Activated naive CD4-positive, alpha-beta T cell treated with anti-CD3 and anti-CD28 coated beads, Interleukin-2, amount 10 ng/mL, durations not matched to agents 7 days and 5 days (primary cell): Measurements from ENCODE around the gene MUC5AC.
"Not testable (repeated sequence)": the region's sequence is repeated elsewhere in the genome, so short reads cannot be mapped to it uniquely, and the experiment has no call there.

Experiments
- CTCF ChIA-PET: fragments of 350-600 bp; sonication (Branson Sonifier 250); formaldehyde crosslinking; loops from one replicate; lab custom pipeline; 2021; ENCODE audit warnings: antibody characterized with exemption; lab: Charles Lee
- DNase-seq: peaks from one replicate; pipeline ENCODE4 v3.0.0-alpha.2; 2020
- H3K27ac Mint-ChIP-seq: one replicate; pipeline ENCODE4 v1.8.0; 2021; ENCODE audit warnings: mild to moderate bottlenecking, moderate library complexity, mixed read lengths
- H3K27me3 Mint-ChIP-seq: one replicate; pipeline ENCODE4 v1.8.0; 2021; ENCODE audit warnings: mild to moderate bottlenecking, mixed read lengths
- H3K36me3 Mint-ChIP-seq: one replicate; pipeline ENCODE4 v1.8.0; 2021; ENCODE audit warnings: mixed read lengths
- H3K4me1 Mint-ChIP-seq: one replicate; pipeline ENCODE4 v1.8.0; 2021; ENCODE audit warnings: mixed read lengths
- H3K4me3 Mint-ChIP-seq: one replicate; pipeline ENCODE4 v1.8.0; 2021; ENCODE audit warnings: mild to moderate bottlenecking, moderate library complexity, mixed read lengths
- H3K9me3 Mint-ChIP-seq: one replicate; pipeline ENCODE4 v1.8.0; 2021; ENCODE audit warnings: mixed read lengths

Gene MUC5AC, protein sequence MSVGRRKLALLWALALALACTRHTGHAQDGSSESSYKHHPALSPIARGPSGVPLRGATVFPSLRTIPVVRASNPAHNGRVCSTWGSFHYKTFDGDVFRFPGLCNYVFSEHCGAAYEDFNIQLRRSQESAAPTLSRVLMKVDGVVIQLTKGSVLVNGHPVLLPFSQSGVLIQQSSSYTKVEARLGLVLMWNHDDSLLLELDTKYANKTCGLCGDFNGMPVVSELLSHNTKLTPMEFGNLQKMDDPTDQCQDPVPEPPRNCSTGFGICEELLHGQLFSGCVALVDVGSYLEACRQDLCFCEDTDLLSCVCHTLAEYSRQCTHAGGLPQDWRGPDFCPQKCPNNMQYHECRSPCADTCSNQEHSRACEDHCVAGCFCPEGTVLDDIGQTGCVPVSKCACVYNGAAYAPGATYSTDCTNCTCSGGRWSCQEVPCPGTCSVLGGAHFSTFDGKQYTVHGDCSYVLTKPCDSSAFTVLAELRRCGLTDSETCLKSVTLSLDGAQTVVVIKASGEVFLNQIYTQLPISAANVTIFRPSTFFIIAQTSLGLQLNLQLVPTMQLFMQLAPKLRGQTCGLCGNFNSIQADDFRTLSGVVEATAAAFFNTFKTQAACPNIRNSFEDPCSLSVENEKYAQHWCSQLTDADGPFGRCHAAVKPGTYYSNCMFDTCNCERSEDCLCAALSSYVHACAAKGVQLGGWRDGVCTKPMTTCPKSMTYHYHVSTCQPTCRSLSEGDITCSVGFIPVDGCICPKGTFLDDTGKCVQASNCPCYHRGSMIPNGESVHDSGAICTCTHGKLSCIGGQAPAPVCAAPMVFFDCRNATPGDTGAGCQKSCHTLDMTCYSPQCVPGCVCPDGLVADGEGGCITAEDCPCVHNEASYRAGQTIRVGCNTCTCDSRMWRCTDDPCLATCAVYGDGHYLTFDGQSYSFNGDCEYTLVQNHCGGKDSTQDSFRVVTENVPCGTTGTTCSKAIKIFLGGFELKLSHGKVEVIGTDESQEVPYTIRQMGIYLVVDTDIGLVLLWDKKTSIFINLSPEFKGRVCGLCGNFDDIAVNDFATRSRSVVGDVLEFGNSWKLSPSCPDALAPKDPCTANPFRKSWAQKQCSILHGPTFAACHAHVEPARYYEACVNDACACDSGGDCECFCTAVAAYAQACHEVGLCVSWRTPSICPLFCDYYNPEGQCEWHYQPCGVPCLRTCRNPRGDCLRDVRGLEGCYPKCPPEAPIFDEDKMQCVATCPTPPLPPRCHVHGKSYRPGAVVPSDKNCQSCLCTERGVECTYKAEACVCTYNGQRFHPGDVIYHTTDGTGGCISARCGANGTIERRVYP (N-terminal part only)

GRCh38 chr11:1157645-1158591, at the start of gene MUC5AC:
Gene MUC5AC, plus strand, starts transcription at chr11:1157953. Its CDS starts 47 bp downstream, at chr11:1158000.
- Mint-ChIP-seq H3K27me3 (peaks cover 3% of the 10 kb centered on the region), H3K27ac (no peak within 1 kb of the TSS), H3K4me3 (no peak within 1 kb of the TSS), H3K4me1 (no peaks in the 10 kb centered on the region), H3K9me3 (peaks cover 2% of the 10 kb centered on the region), H3K36me3 (no peaks in the 10 kb centered on the region)
- CTCF ChIA-PET, result no interaction called here
- DNase-seq, result no peak

GRCh38 chr11:1108246-1108900, 49.4 kb upstream of the MUC5AC start:
- H3K27ac Mint-ChIP-seq, result no peak overlapping the region
- CTCF ChIA-PET, result no interaction called here

DNA sequence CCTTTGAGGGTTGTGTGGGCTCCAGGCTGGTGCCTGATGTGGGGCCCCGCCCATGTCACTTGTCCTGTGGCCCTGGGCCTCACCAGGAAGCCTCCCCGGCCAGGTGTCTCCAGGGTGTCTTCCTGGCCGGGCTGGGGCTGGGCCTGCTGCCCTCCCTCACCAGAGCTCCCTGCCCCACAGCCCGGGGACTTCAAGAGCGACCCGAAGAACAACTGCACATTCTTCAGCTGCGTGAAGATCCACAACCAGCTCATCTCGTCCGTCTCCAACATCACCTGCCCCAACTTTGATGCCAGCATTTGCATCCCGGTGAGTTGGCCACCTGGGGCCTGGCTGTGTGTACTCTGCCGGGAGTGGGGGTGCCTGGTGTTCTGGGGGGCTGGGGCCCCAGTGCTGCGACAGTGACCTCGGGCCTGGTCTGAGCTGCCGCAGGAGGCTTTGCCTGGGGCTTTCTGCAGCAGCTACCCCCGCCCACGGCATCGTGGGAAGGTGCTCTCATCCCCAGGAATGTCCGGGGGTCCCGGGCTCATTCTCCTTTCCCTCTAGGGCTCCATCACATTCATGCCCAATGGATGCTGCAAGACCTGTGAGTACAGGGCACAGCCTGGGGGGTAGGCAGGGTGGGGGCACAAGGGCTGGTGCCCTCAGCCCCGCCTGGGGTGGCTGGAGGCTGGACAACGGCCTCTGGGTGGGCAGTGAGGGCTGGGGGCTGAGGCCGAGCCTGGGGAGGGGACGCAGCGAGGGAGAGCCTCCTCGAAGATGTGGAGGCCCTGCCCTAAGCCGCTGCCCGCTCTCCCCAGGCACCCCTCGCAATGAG, 48.4 kb upstream of the MUC5AC start:
- CTCF ChIA-PET, result no interaction called here
- no peak for DNase-seq
- Mint-ChIP-seq H3K9me3 (peaks cover 4% of the 10 kb centered on the region), H3K36me3 (no peaks in the 10 kb centered on the region), H3K4me3 (no peak overlapping the region), H3K27me3 (no peaks in the 10 kb centered on the region), H3K4me1 (no peaks in the 10 kb centered on the region), H3K27ac (no peak overlapping the region)

More at GRCh38 chr11:1108246-1108900, 49.4 kb upstream of the MUC5AC start:
- no peak for DNase-seq
- Mint-ChIP-seq H3K4me3 (no peak overlapping the region), H3K4me1 (no peaks in the 10 kb centered on the region), H3K9me3 (peaks cover 4% of the 10 kb centered on the region), H3K36me3 (no peaks in the 10 kb centered on the region), H3K27me3 (no peaks in the 10 kb centered on the region)

GRCh38 chr11:1109918-1110705, 47.6 kb upstream of the MUC5AC start:
- no peak overlapping the region for H3K27ac Mint-ChIP-seq
- H3K36me3 Mint-ChIP-seq, result no peaks in the 10 kb centered on the region
- H3K27me3 Mint-ChIP-seq, result no peaks in the 10 kb centered on the region
- H3K9me3 Mint-ChIP-seq, result peaks cover 4% of the 10 kb centered on the region
- no peaks in the 10 kb centered on the region for H3K4me1 Mint-ChIP-seq
- no peak overlapping the region for H3K4me3 Mint-ChIP-seq
- CTCF ChIA-PET, result no interaction called here
- no peak for DNase-seq

DNA sequence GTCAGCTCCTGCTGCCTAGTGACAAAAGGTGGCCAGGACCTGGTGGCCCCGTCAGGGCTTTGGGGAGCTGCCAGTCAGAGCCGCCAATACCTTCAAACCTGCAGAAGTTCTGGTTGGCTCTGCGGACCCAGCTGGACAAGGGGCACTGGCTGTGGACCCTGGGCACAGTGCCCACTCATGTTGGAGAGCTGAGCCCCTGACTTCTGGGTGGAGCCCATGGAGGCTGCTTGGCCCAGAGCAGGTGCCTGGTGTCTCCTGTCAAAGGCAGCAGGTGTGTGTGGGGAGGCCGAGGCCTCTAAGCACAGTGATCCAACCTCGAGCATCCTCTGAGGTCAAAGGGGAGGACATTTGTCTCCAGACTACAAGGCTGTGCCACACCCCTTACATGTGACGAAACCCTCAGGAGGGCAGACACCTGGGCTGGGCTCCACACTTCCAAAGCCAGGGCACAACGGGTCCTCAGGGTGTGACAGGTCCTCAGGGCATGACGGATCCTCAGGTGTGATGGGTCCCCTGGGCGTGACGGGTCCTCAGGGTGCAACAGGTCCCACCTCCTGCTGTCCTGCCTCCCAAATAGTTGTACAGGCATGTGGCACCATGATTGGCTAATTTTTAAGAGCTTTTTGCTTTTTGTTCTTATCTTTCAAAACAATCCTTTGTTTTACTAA, 46.1 kb upstream of the MUC5AC start:
- no peaks in the 10 kb centered on the region for H3K27me3 Mint-ChIP-seq
- H3K4me1 Mint-ChIP-seq, result no peaks in the 10 kb centered on the region
- H3K9me3 Mint-ChIP-seq, result peaks cover 4% of the 10 kb centered on the region
- no peak overlapping the region for H3K4me3 Mint-ChIP-seq
- H3K27ac Mint-ChIP-seq, result no peak overlapping the region
- no peak for DNase-seq
- H3K36me3 Mint-ChIP-seq, result no peaks in the 10 kb centered on the region
- CTCF ChIA-PET, result no interaction called here

GRCh38 chr11:1112351-1113191, 45.2 kb upstream of the MUC5AC start:
- H3K4me1 Mint-ChIP-seq, result no peaks in the 10 kb centered on the region
- H3K9me3 Mint-ChIP-seq, result peaks cover 4% of the 10 kb centered on the region
- no peaks in the 10 kb centered on the region for H3K27me3 Mint-ChIP-seq
- H3K36me3 Mint-ChIP-seq, result no peaks in the 10 kb centered on the region
- H3K27ac Mint-ChIP-seq, result no peak overlapping the region
- H3K4me3 Mint-ChIP-seq, result no peak overlapping the region
- DNase-seq, result no peak
- CTCF ChIA-PET, result no interaction called here

DNA sequence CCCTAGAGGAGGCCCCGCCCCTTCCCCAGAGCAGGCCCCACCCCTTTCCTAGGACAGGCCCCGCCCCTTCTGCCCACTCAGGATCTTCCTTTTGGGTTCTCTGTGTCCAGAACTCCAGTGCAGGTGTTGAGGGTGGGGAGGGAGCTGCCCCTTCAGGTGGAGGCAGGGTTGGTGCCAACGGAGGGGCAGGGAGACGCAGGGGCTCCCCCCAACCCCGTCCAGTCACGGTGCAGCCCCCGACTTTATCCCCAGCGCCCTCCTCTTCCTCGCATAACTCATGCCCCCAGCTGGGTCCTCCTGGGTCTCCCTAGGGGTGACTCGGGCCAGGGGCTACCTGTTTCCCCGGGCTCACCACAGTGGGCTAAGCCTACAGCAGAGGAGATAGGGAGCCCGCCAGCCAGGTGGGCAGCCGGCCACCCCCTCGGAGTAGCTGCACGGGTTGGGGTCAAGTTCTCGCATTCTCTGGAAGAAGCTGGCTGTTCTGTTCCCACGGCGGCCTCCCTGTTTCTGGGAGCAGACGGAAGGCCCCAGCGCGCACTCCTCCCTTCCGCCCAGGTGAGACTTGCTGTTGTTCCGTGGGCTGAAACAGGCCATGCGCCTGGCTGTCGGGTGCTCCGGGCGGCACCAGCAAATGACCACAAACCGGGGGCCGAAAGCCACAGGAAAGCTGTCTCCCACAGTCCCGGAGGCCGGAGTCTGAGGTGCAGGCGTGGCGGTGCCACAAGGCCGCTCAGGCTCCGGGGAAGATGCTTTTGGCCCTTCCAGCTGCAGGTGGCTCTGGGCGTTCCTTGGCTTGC, 44.1 kb upstream of the MUC5AC start:
- Mint-ChIP-seq H3K27me3 (no peaks in the 10 kb centered on the region), H3K9me3 (peaks cover 4% of the 10 kb centered on the region), H3K36me3 (no peaks in the 10 kb centered on the region), H3K27ac (no peak overlapping the region), H3K4me3 (no peak overlapping the region), H3K4me1 (no peaks in the 10 kb centered on the region)
- CTCF ChIA-PET, result interaction anchor here (1.0 kb wide), 1 partner anchor 461 kb away, joined by 3 read pairs; no protein-coding TSS in a partner anchor
- DNase-seq, result no peak

DNA sequence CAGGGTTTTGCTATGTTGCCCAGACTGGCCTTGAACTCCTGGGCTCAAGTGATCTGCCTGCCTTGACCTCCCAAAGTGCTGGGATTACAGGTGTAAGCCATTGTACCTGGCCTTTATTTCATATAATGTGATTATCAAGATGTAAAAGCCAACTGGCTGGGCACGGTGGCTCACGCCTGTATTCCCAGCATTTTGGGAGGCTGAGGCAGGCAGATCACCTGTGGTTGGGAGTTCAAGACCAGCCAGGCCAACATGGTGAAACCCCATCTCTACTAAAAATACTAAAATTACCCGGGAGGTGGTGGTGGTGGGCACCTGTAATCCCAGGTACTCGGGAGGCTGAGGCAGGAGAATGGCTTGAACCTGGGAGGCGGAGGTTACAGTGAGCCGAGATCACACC, 42.5 kb upstream of the MUC5AC start:
- H3K36me3 Mint-ChIP-seq, H3K27ac Mint-ChIP-seq, H3K4me3 Mint-ChIP-seq, H3K27me3 Mint-ChIP-seq, H3K9me3 Mint-ChIP-seq, CTCF ChIA-PET, H3K4me1 Mint-ChIP-seq: not testable (repeated sequence)
- peak; percentile 5 for DNase-seq

- Mint-ChIP-seq H3K36me3 (no peaks in the 10 kb centered on the region), H3K4me3 (no peak overlapping the region), H3K27me3 (no peaks in the 10 kb centered on the region), H3K9me3 (peaks cover 1% of the 10 kb centered on the region), H3K27ac (no peak overlapping the region), H3K4me1 (no peaks in the 10 kb centered on the region)
- CTCF ChIA-PET, result interaction anchor here (1.0 kb wide), 1 partner anchor 14 kb away, joined by 4 read pairs; no protein-coding TSS in a partner anchor
- peak; percentile 4 for DNase-seq
Observed at GRCh38 chr11:1116104-1116503, 41.6 kb upstream of the MUC5AC start.
